Activated T-cell treated with anti-CD3 and anti-CD28 coated beads, Interleukin-2, amount 50 U/mL, for 72 hours (primary cell): Measurements from ENCODE around the gene ZNF722. TPM values are rescaled to one million over a fixed set of nuclear protein-coding genes. Genes with fewer than 3 reads are reported as not detected.
"Not testable (repeated sequence)": the region's sequence is repeated elsewhere in the genome, so short reads cannot be mapped to it uniquely, and the experiment has no call there.

Experiments
- ATAC-seq, 2 donors: fragments of 150-1000 bp; cut with Tn5 transposase; replicated peaks in 1 of 2; 2 replicates each; pipeline ENCODE4 v1.10.0; 2021; ENCODE audit warnings: moderate library complexity in 2 of 2, mild to moderate bottlenecking in 1 of 2
- DNase-seq, 2 donors: peaks; one replicate each; pipeline ENCODE4 v3.0.0; 2021 to 2022; ENCODE audit warnings: mixed read lengths in 1 of 2
- H3K27ac Mint-ChIP-seq: one replicate; pipeline ENCODE4 v1.8.0; 2022; ENCODE audit warnings: mild to moderate bottlenecking, moderate library complexity, mixed read lengths
- H3K27me3 Mint-ChIP-seq: one replicate; pipeline ENCODE4 v1.8.0; 2022; ENCODE audit warnings: low read depth, mixed read lengths
- H3K36me3 Mint-ChIP-seq, 2 donors: one replicate each; pipeline ENCODE4 v1.8.0; 2022; ENCODE audit warnings: mixed read lengths in 2 of 2, mild to moderate bottlenecking in 1 of 2; ENCODE audit not compliant: insufficient read depth in 2 of 2
- H3K4me1 Mint-ChIP-seq: one replicate; pipeline ENCODE4 v1.8.0; 2022; ENCODE audit warnings: low read depth, mixed read lengths
- H3K4me3 Mint-ChIP-seq, 2 donors: one replicate each; pipeline ENCODE4 v1.8.0; 2022; ENCODE audit warnings: mild to moderate bottlenecking in 2 of 2, mixed read lengths in 2 of 2, moderate library complexity in 2 of 2
- H3K9me3 Mint-ChIP-seq, 2 donors: one replicate each; pipeline ENCODE4 v1.8.0; 2022; ENCODE audit warnings: mixed read lengths in 2 of 2
- total RNA-seq, 2 donors: library from RNA; stranded (reverse); gene quantifications; one replicate each; pipeline ENCODE4 v1.2.3, GENCODE V29; 2022

Gene ZNF722
- total RNA-seq, result not detected

- ATAC-seq (no peak), DNase-seq (no peak)
- H3K9me3 Mint-ChIP-seq, result peaks cover 3 to 5% of the 10 kb centered on the region in 2 donors
- no peaks in the 10 kb centered on the region for H3K4me1 Mint-ChIP-seq
- no peaks in the 10 kb centered on the region for H3K27me3 Mint-ChIP-seq
- H3K4me3 Mint-ChIP-seq, result no peak within 1 kb of the TSS
- H3K36me3 Mint-ChIP-seq, result peaks cover 3 to 6% of the 10 kb centered on the region in 2 donors
- H3K27ac Mint-ChIP-seq, result no peak within 1 kb of the TSS
Measured at GRCh38 chr7:63998549-63998948, at the start of gene ZNF722. Gene ZNF722, plus strand, starts transcription at chr7:63998849. Its CDS starts 113 bp downstream, at chr7:63998962.

- Mint-ChIP-seq H3K36me3 (peaks cover 0 to 4% of the 10 kb centered on the region in 2 donors), H3K4me1 (no peaks in the 10 kb centered on the region), H3K27ac (no peak overlapping the region), H3K9me3 (peaks cover 4 to 11% of the 10 kb centered on the region in 2 donors), H3K27me3 (no peaks in the 10 kb centered on the region), H3K4me3 (no peak overlapping the region)
- DNase-seq (no peak), ATAC-seq (no peak)
Measured at GRCh38 chr7:63953181-63953580, 45.5 kb upstream of the ZNF722 start.

GRCh38 chr7:63968629-63969028 lies 30.0 kb upstream of the ZNF722 start:
- ATAC-seq, result no peak
- no peak overlapping the region for H3K4me3 Mint-ChIP-seq
- H3K36me3 Mint-ChIP-seq, result peaks cover 1 to 3% of the 10 kb centered on the region in 2 donors
- peaks cover 2% of the 10 kb centered on the region in 2 donors for H3K9me3 Mint-ChIP-seq
- H3K4me1 Mint-ChIP-seq, result no peaks in the 10 kb centered on the region
- H3K27me3 Mint-ChIP-seq, result no peaks in the 10 kb centered on the region
- no peak for DNase-seq
- no peak overlapping the region for H3K27ac Mint-ChIP-seq

- DNase-seq, H3K4me3 Mint-ChIP-seq, H3K4me1 Mint-ChIP-seq, H3K27ac Mint-ChIP-seq, ATAC-seq, H3K27me3 Mint-ChIP-seq: not testable (repeated sequence)
- H3K36me3 Mint-ChIP-seq, result peaks cover 17 to 22% of the 10 kb centered on the region in 2 donors
- H3K9me3 Mint-ChIP-seq, result peaks cover 21 to 24% of the 10 kb centered on the region in 2 donors
Measured at GRCh38 chr7:64015496-64015895, 16.8 kb downstream of the ZNF722 start.

- no peaks in the 10 kb centered on the region for H3K27me3 Mint-ChIP-seq
- ATAC-seq (no peak), DNase-seq (no peak)
- H3K4me3 Mint-ChIP-seq, result no peak overlapping the region
- no peaks in the 10 kb centered on the region for H3K4me1 Mint-ChIP-seq
- peaks cover 8 to 25% of the 10 kb centered on the region in 2 donors for H3K36me3 Mint-ChIP-seq
- H3K9me3 Mint-ChIP-seq, result peaks cover 10 to 24% of the 10 kb centered on the region in 2 donors
- H3K27ac Mint-ChIP-seq, result no peak overlapping the region
Measured at GRCh38 chr7:64035388-64035787, 36.7 kb downstream of the ZNF722 start.

GRCh38 chr7:64037095-64037494 lies 38.4 kb downstream of the ZNF722 start:
- peaks cover 10 to 18% of the 10 kb centered on the region in 2 donors for H3K9me3 Mint-ChIP-seq
- DNase-seq (no peak), ATAC-seq (no peak)
- no peaks in the 10 kb centered on the region for H3K4me1 Mint-ChIP-seq
- H3K4me3 Mint-ChIP-seq, result no peak overlapping the region
- peaks cover 8 to 22% of the 10 kb centered on the region in 2 donors for H3K36me3 Mint-ChIP-seq
- H3K27me3 Mint-ChIP-seq, result no peaks in the 10 kb centered on the region
- H3K27ac Mint-ChIP-seq, result no peak overlapping the region

GRCh38 chr7:64045301-64046040 lies 46.8 kb downstream of the ZNF722 start, which contains the start of gene ZNF727:
Gene ZNF727, plus strand, starts transcription at chr7:64045434. Its CDS starts 188 bp downstream, at chr7:64045622.
- Mint-ChIP-seq H3K4me3 (peak within 1 kb of the TSS; percentile 39 to 40), H3K36me3 (peaks cover 5 to 17% of the 10 kb centered on the region in 2 donors), H3K27me3 (no peaks in the 10 kb centered on the region), H3K9me3 (peaks cover 6 to 15% of the 10 kb centered on the region in 2 donors), H3K27ac (no peak within 1 kb of the TSS), H3K4me1 (no peaks in the 10 kb centered on the region)
- DNase-seq, result no peak
- ATAC-seq, result no peak

- Mint-ChIP-seq H3K36me3 (peaks cover 5 to 17% of the 10 kb centered on the region in 2 donors), H3K9me3 (peaks cover 6 to 15% of the 10 kb centered on the region in 2 donors), H3K4me3 (no peak overlapping the region), H3K27ac (no peak overlapping the region), H3K4me1 (no peaks in the 10 kb centered on the region), H3K27me3 (no peaks in the 10 kb centered on the region)
- no peak for DNase-seq
- no peak for ATAC-seq
Measured at GRCh38 chr7:64046041-64046389, 47.4 kb downstream of the ZNF722 start.

Other genes with a start within 250 kb of the ZNF722 start
- gene ZNF727, start 46.6 kb downstream of the ZNF722 start, total RNA-seq, result under 1 TPM; 0.19 TPM
- not detected for gene ZNF735, start 208.4 kb downstream of the ZNF722 start, total RNA-seq
- gene ZNF679, start 229.6 kb downstream of the ZNF722 start, total RNA-seq, result not detected